Uterus (tissue), 4 donors: ENCODE data around the gene IVD. TPM values are rescaled to one million over a fixed set of nuclear protein-coding genes. Genes with fewer than 3 reads are reported as not detected.

ENCODE experiments used
- DNase-seq, 2 donors: peaks; one replicate each; pipeline ENCODE4 v3.0.0-alpha.2; 2019 to 2020
- H3K27ac ChIP-seq, 2 donors: fragments of 200-600 bp; sonication (generic); 1 replicate in 1 of 2; 2 replicates in 1 of 2; pipeline ENCODE4 v1.5.1; 2016 to 2018
- H3K27me3 ChIP-seq, 2 donors: fragments of 200-600 bp; sonication (generic); one replicate each; pipeline ENCODE4 v1.5.1; 2018 to 2019; ENCODE audit warnings: control low read depth in 1 of 2
- H3K36me3 ChIP-seq, 2 donors: fragments of 200-600 bp; sonication (generic); one replicate each; pipeline ENCODE4 v1.5.1; 2019; ENCODE audit warnings: control low read depth in 1 of 2
- H3K4me1 ChIP-seq, 2 donors: fragments of 200-600 bp; sonication (generic); one replicate each; pipeline ENCODE4 v1.5.1; 2018 to 2019; ENCODE audit warnings: control low read depth in 1 of 2
- H3K4me3 ChIP-seq, 2 donors: fragments of 200-600 bp; sonication (generic); 1 replicate in 1 of 2; 2 replicates in 1 of 2; pipeline ENCODE4 v1.5.1; 2018 to 2019; ENCODE audit warnings: mild to moderate bottlenecking in 1 of 2
- H3K9me3 ChIP-seq, 2 donors: fragments of 200-600 bp; sonication (generic); one replicate each; pipeline ENCODE4 v1.5.1; 2019; ENCODE audit warnings: control low read depth in 1 of 2
- POLR2A ChIP-seq, 2 donors: fragments of 450-650 bp; IDR thresholded peaks; one replicate each; pipeline ENCODE4 v1.6.1; 2016; ENCODE audit warnings: antibody characterized with exemption in 2 of 2, mild to moderate bottlenecking in 1 of 2, moderate library complexity in 1 of 2
- intact Hi-C: fragments of 100-400 bp; cut with DNase I; formaldehyde crosslinking; loops from one replicate; pipeline ENCODE4 v1.15.1; 2023; ENCODE audit warnings: low total_unique reads
- total RNA-seq, 4 donors: library from RNA; depleted of rRNA in 3 of 4; stranded (reverse); fragments of >200 nt in 3 of 4; gene quantifications; one replicate each; pipeline versions ENCODE4 v1.1.0 to v1.2.4, GENCODE V29; 2014 to 2023
- TF ChIP-seq, protein P1 (sequence below), 4 experiments: fragments of 200-600 bp in 2 of 4; fragments of 450-650 bp in 2 of 4; sonication (generic) in 2 of 4; IDR thresholded peaks; one replicate each; pipeline ENCODE4 v1.5.1; 2016 to 2019; ENCODE audit warnings: antibody characterized with exemption in 4 of 4, mild to moderate bottlenecking in 2 of 4, moderate library complexity in 1 of 4
- donor health status: DM: yes; HTN: yes; CAD: no.

IVD gene
- total RNA-seq, 4 donors from 2014 or later = 66.5 to 203 (median 83.7) TPM

GRCh38 chr15:40377606-40378005, 28.0 kb upstream of the IVD start:
- no peak overlapping the region for H3K27ac ChIP-seq
- no peaks in the 10 kb centered on the region for H3K36me3 ChIP-seq
- DNase-seq = no peak
- no peaks in the 10 kb centered on the region for H3K27me3 ChIP-seq
- no peaks in the 10 kb centered on the region for H3K4me1 ChIP-seq
- H3K4me3 ChIP-seq = no peak overlapping the region
- TF ChIP-seq, protein P1, sequence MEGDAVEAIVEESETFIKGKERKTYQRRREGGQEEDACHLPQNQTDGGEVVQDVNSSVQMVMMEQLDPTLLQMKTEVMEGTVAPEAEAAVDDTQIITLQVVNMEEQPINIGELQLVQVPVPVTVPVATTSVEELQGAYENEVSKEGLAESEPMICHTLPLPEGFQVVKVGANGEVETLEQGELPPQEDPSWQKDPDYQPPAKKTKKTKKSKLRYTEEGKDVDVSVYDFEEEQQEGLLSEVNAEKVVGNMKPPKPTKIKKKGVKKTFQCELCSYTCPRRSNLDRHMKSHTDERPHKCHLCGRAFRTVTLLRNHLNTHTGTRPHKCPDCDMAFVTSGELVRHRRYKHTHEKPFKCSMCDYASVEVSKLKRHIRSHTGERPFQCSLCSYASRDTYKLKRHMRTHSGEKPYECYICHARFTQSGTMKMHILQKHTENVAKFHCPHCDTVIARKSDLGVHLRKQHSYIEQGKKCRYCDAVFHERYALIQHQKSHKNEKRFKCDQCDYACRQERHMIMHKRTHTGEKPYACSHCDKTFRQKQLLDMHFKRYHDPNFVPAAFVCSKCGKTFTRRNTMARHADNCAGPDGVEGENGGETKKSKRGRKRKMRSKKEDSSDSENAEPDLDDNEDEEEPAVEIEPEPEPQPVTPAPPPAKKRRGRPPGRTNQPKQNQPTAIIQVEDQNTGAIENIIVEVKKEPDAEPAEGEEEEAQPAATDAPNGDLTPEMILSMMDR (IDR thresholded peaks at IDR 0.05) = no peak
- no peak for TF ChIP-seq POLR2A (IDR thresholded peaks at IDR 0.05)
- no peaks in the 10 kb centered on the region for H3K9me3 ChIP-seq
- intact Hi-C loops = no loop called here

DNA sequence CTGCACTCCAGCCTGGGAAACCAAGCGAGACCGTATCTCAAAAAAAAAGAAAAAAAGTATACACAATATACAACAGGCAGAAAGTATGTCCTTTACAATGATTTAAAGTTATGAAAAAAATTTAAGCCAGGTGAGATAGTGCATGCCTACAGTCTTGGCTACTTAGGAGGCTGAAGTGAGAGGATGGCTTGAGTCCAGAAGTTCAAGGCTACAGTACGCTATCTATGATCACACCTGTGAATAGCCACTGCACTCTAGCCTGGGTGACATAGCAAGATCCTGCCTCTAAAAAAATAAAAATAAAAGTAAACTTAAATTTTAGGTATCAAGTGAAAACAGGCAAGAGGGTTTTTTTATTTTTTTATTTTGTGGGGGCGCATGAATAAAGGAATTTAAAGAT, 26.2 kb upstream of the IVD start:
- Histone ChIP-seq H3K9me3 (no peaks in the 10 kb centered on the region), H3K27ac (no peak overlapping the region), H3K4me1 (no peaks in the 10 kb centered on the region), H3K27me3 (no peaks in the 10 kb centered on the region), H3K36me3 (no peaks in the 10 kb centered on the region), H3K4me3 (no peak overlapping the region)
- intact Hi-C loops = no loop called here
- DNase-seq = no peak
- TF ChIP-seq, protein P1 (IDR thresholded peaks at IDR 0.05) = no peak
- TF ChIP-seq POLR2A (IDR thresholded peaks at IDR 0.05) = no peak

DNA sequence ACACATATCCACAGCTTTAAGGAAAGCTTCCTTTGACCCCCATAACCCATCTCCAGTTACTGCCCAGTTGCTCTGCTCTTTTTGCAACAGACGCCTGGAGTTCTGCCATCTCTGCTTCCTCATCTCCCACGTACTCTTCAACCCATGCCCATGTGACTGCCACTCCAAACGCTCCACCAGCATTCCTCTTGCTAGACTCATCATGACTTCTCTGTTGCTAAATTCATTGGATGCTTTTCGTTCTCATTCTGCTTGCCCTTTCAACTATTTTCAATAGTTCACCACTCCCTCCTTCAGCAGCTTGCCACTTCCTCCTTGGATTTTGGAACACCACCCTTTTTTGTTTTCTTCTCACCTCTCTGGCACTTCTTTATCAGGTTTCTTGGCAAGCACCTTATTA, 25.7 kb upstream of the IVD start:
- no peaks in the 10 kb centered on the region for H3K27me3 ChIP-seq
- TF ChIP-seq, protein P1 (IDR thresholded peaks at IDR 0.05) = no peak
- no peak for TF ChIP-seq POLR2A (IDR thresholded peaks at IDR 0.05)
- H3K4me3 ChIP-seq = no peak overlapping the region
- no peak overlapping the region for H3K27ac ChIP-seq
- H3K36me3 ChIP-seq = no peaks in the 10 kb centered on the region
- peak in 1 of 2 donors; percentile 38 for DNase-seq
- no peaks in the 10 kb centered on the region for H3K9me3 ChIP-seq
- intact Hi-C loops = no loop called here
- no peaks in the 10 kb centered on the region for H3K4me1 ChIP-seq

- no peaks in the 10 kb centered on the region for H3K9me3 ChIP-seq
- H3K4me3 ChIP-seq = no peak overlapping the region
- H3K27me3 ChIP-seq = no peaks in the 10 kb centered on the region
- DNase-seq = no peak
- H3K36me3 ChIP-seq = no peaks in the 10 kb centered on the region
- no peak overlapping the region for H3K27ac ChIP-seq
- intact Hi-C loops = no loop called here
- TF ChIP-seq POLR2A (IDR thresholded peaks at IDR 0.05) = no peak
- TF ChIP-seq, protein P1 (IDR thresholded peaks at IDR 0.05) = no peak
- H3K4me1 ChIP-seq = no peaks in the 10 kb centered on the region
These were observed 25.0 kb upstream of the IVD start for GRCh38 chr15:40380636-40381035.

- Histone ChIP-seq H3K27me3 (no peaks in the 10 kb centered on the region), H3K27ac (no peak overlapping the region), H3K4me3 (no peak overlapping the region), H3K36me3 (no peaks in the 10 kb centered on the region), H3K9me3 (no peaks in the 10 kb centered on the region), H3K4me1 (no peaks in the 10 kb centered on the region)
- intact Hi-C loops = no loop called here
- no peak for TF ChIP-seq POLR2A (IDR thresholded peaks at IDR 0.05)
- TF ChIP-seq, protein P1 (IDR thresholded peaks at IDR 0.05) = no peak
- no peak for DNase-seq
These were observed 23.6 kb upstream of the IVD start for GRCh38 chr15:40381818-40382529.
